ENCODE measurements around the gene PSD2. TPM values are rescaled to one million over a fixed set of nuclear protein-coding genes. Genes with fewer than 3 reads are reported as not detected.

PSD2 gene
- total and polyA plus RNA-seq, 2 of the 13 experiments (the other 11 are each of a cell fraction or from before 2014, with no cell fraction given) = 0.07 TPM; not detected in 1

DNA sequence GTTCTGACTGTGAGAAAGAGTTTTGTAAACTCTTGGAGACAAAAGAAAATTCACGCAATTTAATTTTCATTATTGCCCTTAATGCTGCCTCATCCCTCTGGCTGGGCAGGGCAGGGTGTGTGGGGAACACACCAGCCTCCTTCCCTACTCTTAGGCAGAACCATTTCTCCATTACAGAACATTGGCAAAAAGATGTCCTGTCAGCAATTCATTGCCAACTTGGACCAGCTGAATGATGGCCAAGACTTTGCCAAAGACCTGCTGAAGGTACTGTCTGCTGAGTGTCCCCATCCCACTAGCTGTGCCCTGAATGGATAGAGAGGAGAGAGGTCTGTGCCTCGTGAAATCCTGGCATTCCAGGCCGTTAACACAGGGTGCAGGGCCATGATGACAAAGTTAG is 37.9 kb downstream of the PSD2 start:
- CTCF ChIA-PET (ENCODE audit: low intra/inter-chr PET ratio, low total read pairs) = no interaction called here
- DNase-seq (ENCODE audit: low spot score) (no peak), FAIRE-seq (no peak), ATAC-seq (no peak)
- intact Hi-C loops (cut with micrococcal nuclease; ENCODE audit: unreplicated experiment) = no loop called here
- Histone ChIP-seq H3K9me3 (ENCODE audit: low read length) (no peaks in the 10 kb centered on the region), H3K27me3 (ENCODE audit: control insufficient read depth in 1 of 2, insufficient read depth in 2 of 2, low read length in 2 of 2) (peaks cover 4 to 11% of the 10 kb centered on the region in 2 experiments; a peak in 1 of 5 replicates), H3K4me2 (ENCODE audit: low read depth, low read length) (no peak overlapping the region), H3K4me3 (replicated peaks in 1 of 3; ENCODE audit: insufficient read depth in 1 of 3, low read depth in 2 of 3, low read length in 3 of 3) (no peak overlapping the region), H3K36me3 (replicated peaks in 1 of 2; ENCODE audit: control insufficient read depth in 1 of 2, insufficient read depth in 2 of 2, low read length in 2 of 2) (no peaks in the 10 kb centered on the region), H2AFZ (ENCODE audit: low read length) (no peak overlapping the region), H3K9ac (ENCODE audit: insufficient read depth, low read depth, low read length) (no peak overlapping the region), H3K4me1 (ENCODE audit: insufficient read depth, low read length) (no peaks in the 10 kb centered on the region), H4K20me1 (ENCODE audit: insufficient read depth, low read length) (no peaks in the 10 kb centered on the region), H3K27ac (ENCODE audit: extremely low read length, insufficient read depth, low read length) (no peak overlapping the region), H3K79me2 (ENCODE audit: insufficient read depth, low read length) (no peaks in the 10 kb centered on the region)
- in situ Hi-C loops (cut with HindIII; ENCODE audit: extremely low pct_ligation_motif_present, low pct_unique_long_range_greater_than_20kb) = no loop called here
- no TSS peak for BruUV-seq (replicated peaks)
- POLR2A ChIA-PET = no interaction called here
- WGBS (ENCODE audit: low lambda C conversion rate) = 20% methylated on average over 3 of the region's 3 CpGs
- TF ChIP-seq, protein P1, sequence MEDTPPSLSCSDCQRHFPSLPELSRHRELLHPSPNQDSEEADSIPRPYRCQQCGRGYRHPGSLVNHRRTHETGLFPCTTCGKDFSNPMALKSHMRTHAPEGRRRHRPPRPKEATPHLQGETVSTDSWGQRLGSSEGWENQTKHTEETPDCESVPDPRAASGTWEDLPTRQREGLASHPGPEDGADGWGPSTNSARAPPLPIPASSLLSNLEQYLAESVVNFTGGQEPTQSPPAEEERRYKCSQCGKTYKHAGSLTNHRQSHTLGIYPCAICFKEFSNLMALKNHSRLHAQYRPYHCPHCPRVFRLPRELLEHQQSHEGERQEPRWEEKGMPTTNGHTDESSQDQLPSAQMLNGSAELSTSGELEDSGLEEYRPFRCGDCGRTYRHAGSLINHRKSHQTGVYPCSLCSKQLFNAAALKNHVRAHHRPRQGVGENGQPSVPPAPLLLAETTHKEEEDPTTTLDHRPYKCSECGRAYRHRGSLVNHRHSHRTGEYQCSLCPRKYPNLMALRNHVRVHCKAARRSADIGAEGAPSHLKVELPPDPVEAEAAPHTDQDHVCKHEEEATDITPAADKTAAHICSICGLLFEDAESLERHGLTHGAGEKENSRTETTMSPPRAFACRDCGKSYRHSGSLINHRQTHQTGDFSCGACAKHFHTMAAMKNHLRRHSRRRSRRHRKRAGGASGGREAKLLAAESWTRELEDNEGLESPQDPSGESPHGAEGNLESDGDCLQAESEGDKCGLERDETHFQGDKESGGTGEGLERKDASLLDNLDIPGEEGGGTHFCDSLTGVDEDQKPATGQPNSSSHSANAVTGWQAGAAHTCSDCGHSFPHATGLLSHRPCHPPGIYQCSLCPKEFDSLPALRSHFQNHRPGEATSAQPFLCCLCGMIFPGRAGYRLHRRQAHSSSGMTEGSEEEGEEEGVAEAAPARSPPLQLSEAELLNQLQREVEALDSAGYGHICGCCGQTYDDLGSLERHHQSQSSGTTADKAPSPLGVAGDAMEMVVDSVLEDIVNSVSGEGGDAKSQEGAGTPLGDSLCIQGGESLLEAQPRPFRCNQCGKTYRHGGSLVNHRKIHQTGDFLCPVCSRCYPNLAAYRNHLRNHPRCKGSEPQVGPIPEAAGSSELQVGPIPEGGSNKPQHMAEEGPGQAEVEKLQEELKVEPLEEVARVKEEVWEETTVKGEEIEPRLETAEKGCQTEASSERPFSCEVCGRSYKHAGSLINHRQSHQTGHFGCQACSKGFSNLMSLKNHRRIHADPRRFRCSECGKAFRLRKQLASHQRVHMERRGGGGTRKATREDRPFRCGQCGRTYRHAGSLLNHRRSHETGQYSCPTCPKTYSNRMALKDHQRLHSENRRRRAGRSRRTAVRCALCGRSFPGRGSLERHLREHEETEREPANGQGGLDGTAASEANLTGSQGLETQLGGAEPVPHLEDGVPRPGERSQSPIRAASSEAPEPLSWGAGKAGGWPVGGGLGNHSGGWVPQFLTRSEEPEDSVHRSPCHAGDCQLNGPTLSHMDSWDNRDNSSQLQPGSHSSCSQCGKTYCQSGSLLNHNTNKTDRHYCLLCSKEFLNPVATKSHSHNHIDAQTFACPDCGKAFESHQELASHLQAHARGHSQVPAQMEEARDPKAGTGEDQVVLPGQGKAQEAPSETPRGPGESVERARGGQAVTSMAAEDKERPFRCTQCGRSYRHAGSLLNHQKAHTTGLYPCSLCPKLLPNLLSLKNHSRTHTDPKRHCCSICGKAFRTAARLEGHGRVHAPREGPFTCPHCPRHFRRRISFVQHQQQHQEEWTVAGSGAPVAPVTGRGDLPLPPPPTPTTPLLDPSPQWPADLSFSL (CRISPR knock-in tag; IDR thresholded peaks at IDR 0.05) = no peak
- TF ChIP-seq MAFF (IDR thresholded peaks at IDR 0.05; ENCODE audit: low read depth, low read length) (peak; percentile 85), ZNF749 (CRISPR knock-in tag; IDR thresholded peaks at IDR 0.05; ENCODE audit: borderline replicate concordance) (no peak), MAFK (conservative IDR thresholded peaks at IDR 0.05 in 1 of 2, IDR thresholded peaks at IDR 0.05 in 1 of 2; ENCODE audit: low read length in 2 of 2) (peak; percentile 87 to 90)

Measured in HepG2 (cell line).